GM12801 (cell line): Measurements from ENCODE around the gene GIPC2.

ENCODE experiments used
- CTCF ChIP-seq: IDR thresholded peaks from one replicate; pipeline ENCODE4 v1.5.1; 2011; ENCODE audit warnings: control low read depth; ENCODE audit not compliant: insufficient read length; ENCODE audit errors: extremely low read depth

Gene GIPC2

DNA sequence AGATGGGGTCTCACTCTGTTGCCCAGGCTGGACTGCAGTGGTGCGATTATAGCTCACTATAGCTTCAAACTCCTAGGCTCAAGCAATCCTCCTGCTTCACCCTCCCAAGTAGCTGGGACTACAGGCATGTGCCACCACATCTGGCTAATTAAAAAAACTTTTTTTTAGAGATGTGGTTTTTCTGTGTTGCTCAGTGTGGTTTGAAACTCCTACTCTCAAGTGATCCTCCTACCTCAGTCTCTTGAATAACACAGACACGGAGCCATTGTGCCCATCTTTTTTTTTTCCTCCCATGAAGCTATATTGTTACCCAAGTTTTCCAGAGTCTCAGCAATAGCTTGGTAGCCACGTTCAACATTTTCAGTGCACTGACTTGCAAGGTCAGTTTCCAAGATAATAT lies 2.7 kb downstream of the GIPC2 start:
- TF ChIP-seq CTCF: no peak

GRCh38 chr1:78049396-78049795 lies 3.6 kb downstream of the GIPC2 start:
- TF ChIP-seq CTCF: no peak

GRCh38 chr1:78051005-78051404 lies 5.2 kb downstream of the GIPC2 start:
- no peak for TF ChIP-seq CTCF

- TF ChIP-seq CTCF: no peak
Observed at GRCh38 chr1:78052685-78053405, 7.1 kb downstream of the GIPC2 start.

- no peak for TF ChIP-seq CTCF
Observed at GRCh38 chr1:78053498-78053897, 7.7 kb downstream of the GIPC2 start.

GRCh38 chr1:78054559-78054958 lies 8.8 kb downstream of the GIPC2 start:
- TF ChIP-seq CTCF: no peak

DNA sequence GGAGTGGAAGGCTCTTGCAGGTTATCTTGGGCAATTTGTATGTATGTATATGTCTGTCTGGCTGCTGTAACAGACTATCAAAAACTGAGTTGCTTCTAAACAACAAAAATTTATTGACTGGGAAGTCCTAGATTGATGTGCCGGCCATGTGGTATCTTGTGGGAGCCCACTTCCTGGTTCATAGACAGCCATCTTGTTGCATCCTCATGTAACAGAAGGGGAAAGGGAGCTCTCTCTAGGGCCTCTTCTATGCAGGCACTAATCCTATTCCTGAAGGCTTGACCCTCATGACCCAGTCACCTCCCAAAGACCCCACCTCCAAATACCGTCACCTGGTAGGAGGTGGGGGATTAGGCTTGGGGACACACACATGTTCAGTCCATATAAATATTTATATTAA lies 9.2 kb downstream of the GIPC2 start:
- no peak for TF ChIP-seq CTCF
